Adrenal gland (tissue), 12 donors: Measurements from ENCODE around the gene KDM4C. TPM values are rescaled to one million over a fixed set of nuclear protein-coding genes. Genes with fewer than 3 reads are reported as not detected.

Experiments
- DNase-seq, 7 donors: peaks; one replicate each; pipeline ENCODE4 v3.0.0-alpha.2; 2019 to 2020
- H3K27ac ChIP-seq, 5 donors: fragments of 200-600 bp; sonication (generic) in 4 of 5; 1 replicate in 3 of 5; 2 replicates in 2 of 5; pipeline versions ENCODE4 v1.5.1 to v1.8.0; 2016 to 2020; ENCODE audit warnings: mild to moderate bottlenecking in 1 of 5
- H3K27me3 ChIP-seq: fragments of 200-600 bp; 2 replicates; pipeline ENCODE4 v1.8.0; 2021
- H3K36me3 ChIP-seq, 2 donors: fragments of 200-600 bp; replicated peaks in 1 of 2; 1 replicate in 1 of 2; 2 replicates in 1 of 2; pipeline versions ENCODE4 v1.5.1 to v1.8.0; 2018 to 2022
- H3K4me1 ChIP-seq, 2 donors: fragments of 200-600 bp; replicated peaks in 1 of 2; 1 replicate in 1 of 2; 2 replicates in 1 of 2; pipeline versions ENCODE4 v1.5.1 to v1.8.0; 2018 to 2021
- H3K4me3 ChIP-seq, 4 donors: fragments of 200-600 bp; sonication (generic) in 3 of 4; one replicate each; pipeline ENCODE4 v1.5.1; 2016 to 2018
- H3K9me3 ChIP-seq, 3 donors: fragments of 200-600 bp; sonication (generic) in 1 of 3; replicated peaks in 1 of 3; 1 replicate in 2 of 3; 2 replicates in 1 of 3; pipeline versions ENCODE4 v1.5.1 to v1.8.0; 2016 to 2021
- POLR2A ChIP-seq, 2 donors: fragments of 450-650 bp; IDR thresholded peaks; one replicate each; pipeline ENCODE4 v1.6.1; 2017; ENCODE audit warnings: antibody characterized with exemption in 2 of 2, mild to moderate bottlenecking in 2 of 2, moderate library complexity in 1 of 2
- WGBS, 4 donors: extraction: QIAGEN DNeasy Blood & Tissue Kit in 2 of 4; methylation state at CpG; one replicate each; pipeline versions ENCODE4 v1.1.5 to v1.1.7; 2013 to 2017; 5-methylcytosine and 5-hydroxymethylcytosine counted together
- intact Hi-C, 2 donors: fragments of 100-400 bp; cut with DNase I; formaldehyde crosslinking; loops; one replicate each; pipeline versions ENCODE4 v1.14.1 to v1.15.0; 2022 to 2023
- polyA plus RNA-seq, 3 donors: library from polyadenylated mRNA; stranded (reverse); fragments of 200-250 nt in 2 of 3; fragments of 350-450 nt in 1 of 3; fragmentation: Illumina TruSeq in 1 of 3; extraction: RNeasy Lipid Tissue Mini Kit (QIAGEN cat#74804) in 1 of 3; gene quantifications; one replicate each; pipeline ENCODE4 v1.2.3, GENCODE V29; 2013 to 2014
- total RNA-seq, 9 donors: library from RNA; depleted of rRNA in 4 of 9; stranded (reverse); fragments of >200 nt in 4 of 9; fragments of 120-200 nt in 1 of 9; fragmentation: NEBNext Ultra II Directional in 1 of 9; extraction: Animal tissue kit (Norgen Biotek cat#: 25700) in 1 of 9; gene quantifications; one replicate each; pipeline versions ENCODE4 v1.1.0 to v1.2.4, GENCODE V29; 2013 to 2023
- TF ChIP-seq, protein P1 (sequence below), 6 experiments: fragments of 450-650 bp in 4 of 6; fragments of 200-600 bp in 2 of 6; sonication (generic) in 1 of 6; IDR thresholded peaks; 1 replicate in 5 of 6; 2 replicates in 1 of 6; pipeline versions ENCODE4 v1.5.1 to v1.8.0; 2016 to 2021; ENCODE audit warnings: antibody characterized with exemption in 6 of 6, mild to moderate bottlenecking in 2 of 6, moderate library complexity in 1 of 6
- donor health status: healthy with polysubstance abuse.
- donor health status: Bipolar disorder and iron deficiency.
- donor health status: DM: yes; HTN: yes; CAD: no.
- donor health status: DM: no; HTN: no; CAD: no.
- donor health status: DM: no; HTN: no; CAD: no.
- donor health status: DM: yes; HTN: yes; CAD: no.

Gene KDM4C
- total and polyA plus RNA-seq, 12 donors, result 7.9 to 33.4 (median 23.3) TPM

DNA sequence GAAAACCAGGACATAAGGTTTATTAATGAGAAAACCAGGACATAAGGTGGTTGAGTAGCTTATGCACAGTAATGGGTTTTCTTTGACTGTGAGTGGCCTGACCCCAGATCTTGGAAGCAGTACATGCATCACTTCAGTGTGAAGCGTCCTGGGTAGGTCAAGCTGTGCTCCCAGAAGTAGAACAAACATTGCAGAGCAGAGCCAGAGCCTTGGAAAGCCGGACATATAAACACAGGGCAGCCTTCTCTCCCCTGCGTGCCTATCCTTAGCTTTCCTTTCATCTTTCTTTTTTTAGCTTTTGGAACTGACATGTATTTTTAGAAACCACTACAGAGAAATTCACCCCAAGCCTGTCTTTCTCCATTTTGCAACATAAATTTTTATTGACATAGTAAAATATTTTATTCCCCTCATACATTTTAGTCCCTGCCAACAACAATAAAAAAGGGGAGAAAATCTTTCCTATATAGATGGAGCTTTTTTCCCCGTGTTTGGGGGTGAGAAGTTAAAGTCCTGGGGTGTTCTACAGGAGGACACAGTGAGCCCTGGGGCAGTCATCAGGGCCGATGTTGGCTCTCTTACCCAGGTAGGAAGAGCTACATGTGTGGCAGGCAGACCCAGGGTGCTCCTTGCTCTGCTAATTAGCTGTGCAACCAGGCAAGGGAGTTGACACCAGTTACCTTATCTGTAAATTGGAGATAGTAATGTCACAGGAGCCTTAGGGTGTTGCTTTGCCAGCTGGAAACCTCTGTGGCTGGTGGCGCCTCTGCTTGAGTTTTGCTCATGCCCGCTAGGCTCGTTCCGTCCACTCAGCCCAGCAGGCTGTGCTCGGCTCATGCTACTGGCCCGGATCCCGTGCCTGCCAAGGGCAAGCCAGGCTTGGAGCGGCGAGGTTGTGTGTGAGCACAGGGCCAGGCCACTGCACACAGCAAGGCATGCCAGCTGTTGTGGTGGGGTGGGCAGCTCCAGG, 389.6 kb downstream of the KDM4C start:
- Histone ChIP-seq H3K36me3 (no peaks in the 10 kb centered on the region), H3K27ac (peak overlapping the region in 1 of 5 donors; percentile 41), H3K4me3 (no peak overlapping the region), H3K9me3 (no peaks in the 10 kb centered on the region), H3K27me3 (no peaks in the 10 kb centered on the region), H3K4me1 (peaks cover 0 to 12% of the 10 kb centered on the region in 2 donors)
- TF ChIP-seq, protein P1, sequence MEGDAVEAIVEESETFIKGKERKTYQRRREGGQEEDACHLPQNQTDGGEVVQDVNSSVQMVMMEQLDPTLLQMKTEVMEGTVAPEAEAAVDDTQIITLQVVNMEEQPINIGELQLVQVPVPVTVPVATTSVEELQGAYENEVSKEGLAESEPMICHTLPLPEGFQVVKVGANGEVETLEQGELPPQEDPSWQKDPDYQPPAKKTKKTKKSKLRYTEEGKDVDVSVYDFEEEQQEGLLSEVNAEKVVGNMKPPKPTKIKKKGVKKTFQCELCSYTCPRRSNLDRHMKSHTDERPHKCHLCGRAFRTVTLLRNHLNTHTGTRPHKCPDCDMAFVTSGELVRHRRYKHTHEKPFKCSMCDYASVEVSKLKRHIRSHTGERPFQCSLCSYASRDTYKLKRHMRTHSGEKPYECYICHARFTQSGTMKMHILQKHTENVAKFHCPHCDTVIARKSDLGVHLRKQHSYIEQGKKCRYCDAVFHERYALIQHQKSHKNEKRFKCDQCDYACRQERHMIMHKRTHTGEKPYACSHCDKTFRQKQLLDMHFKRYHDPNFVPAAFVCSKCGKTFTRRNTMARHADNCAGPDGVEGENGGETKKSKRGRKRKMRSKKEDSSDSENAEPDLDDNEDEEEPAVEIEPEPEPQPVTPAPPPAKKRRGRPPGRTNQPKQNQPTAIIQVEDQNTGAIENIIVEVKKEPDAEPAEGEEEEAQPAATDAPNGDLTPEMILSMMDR (IDR thresholded peaks at IDR 0.05), result peak in 2 of 6 experiments; percentile 7 to 13
- TF ChIP-seq POLR2A (IDR thresholded peaks at IDR 0.05), result no peak
- DNase-seq, result peak; percentile 54 to 78 (median 74)
- WGBS, 4 donors, result 48 to 73% (median 58%) methylated on average over 5 to 14 of the region's 14 CpGs
- intact Hi-C loops, result no loop called here

DNA sequence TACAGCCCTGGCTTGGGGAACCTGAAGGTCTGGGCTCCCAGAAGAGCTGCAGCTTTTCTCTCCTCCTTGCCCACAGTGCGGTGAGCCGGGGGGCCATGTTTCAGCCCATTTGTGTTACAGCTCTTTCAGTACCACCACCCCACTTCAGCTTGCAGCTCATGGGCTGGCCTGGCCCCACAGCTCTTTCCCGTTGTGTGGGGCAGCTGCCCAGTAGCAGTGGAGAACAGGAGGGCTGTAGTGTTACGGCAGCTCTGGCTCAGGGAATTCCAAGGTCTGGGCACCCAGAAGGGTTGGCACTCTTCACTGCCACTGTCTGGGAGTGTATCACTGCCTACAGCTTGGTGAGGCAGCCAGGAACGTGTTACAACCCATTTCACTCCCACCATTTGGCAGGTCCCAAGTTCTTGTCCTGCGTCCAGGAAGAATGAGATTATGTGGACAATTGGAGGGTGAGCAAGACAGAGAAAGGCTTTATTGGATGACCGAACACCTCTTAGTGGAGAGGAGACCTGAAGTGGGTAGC, 390.5 kb downstream of the KDM4C start:
- H3K4me1 ChIP-seq, result peaks cover 4 to 17% of the 10 kb centered on the region in 2 donors
- no peaks in the 10 kb centered on the region for H3K27me3 ChIP-seq
- no peaks in the 10 kb centered on the region for H3K36me3 ChIP-seq
- H3K27ac ChIP-seq, result no peak overlapping the region
- DNase-seq, result no peak
- TF ChIP-seq, protein P1 (IDR thresholded peaks at IDR 0.05), result no peak
- no peak for TF ChIP-seq POLR2A (IDR thresholded peaks at IDR 0.05)
- intact Hi-C loops, result no loop called here
- H3K4me3 ChIP-seq, result no peak overlapping the region
- 86 to 100% (median 94%) methylated on average over 5 to 7 of the region's 7 CpGs for WGBS, 4 donors
- H3K9me3 ChIP-seq, result no peaks in the 10 kb centered on the region

DNA sequence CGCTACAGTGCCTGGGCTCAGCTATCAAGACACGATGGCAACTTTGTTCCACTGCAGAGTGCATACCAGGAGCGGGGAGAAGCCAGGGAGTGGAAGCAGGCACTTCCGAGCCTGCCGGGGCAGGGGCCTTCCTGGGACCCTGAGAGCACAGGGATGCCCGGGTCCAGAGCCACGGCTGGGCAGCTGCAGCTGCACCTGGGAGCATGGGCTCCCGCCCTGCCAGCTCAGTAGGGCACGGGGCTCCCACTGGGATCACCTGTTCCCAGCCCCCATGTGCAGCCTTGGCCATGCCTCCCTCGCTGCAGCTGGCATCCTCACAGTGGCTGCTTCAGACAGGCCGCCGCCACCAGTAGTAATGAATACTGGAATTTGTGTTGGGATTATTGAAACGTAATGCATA, 391.5 kb downstream of the KDM4C start:
- no peak for DNase-seq
- 96 to 100% (median 97%) methylated on average over 4 to 13 of the region's 13 CpGs for WGBS, 4 donors
- Histone ChIP-seq H3K27ac (no peak overlapping the region), H3K36me3 (no peaks in the 10 kb centered on the region), H3K4me3 (no peak overlapping the region), H3K27me3 (no peaks in the 10 kb centered on the region), H3K9me3 (no peaks in the 10 kb centered on the region), H3K4me1 (peaks cover 14 to 27% of the 10 kb centered on the region in 2 donors)
- intact Hi-C loops, result no loop called here
- TF ChIP-seq POLR2A (IDR thresholded peaks at IDR 0.05), result no peak
- TF ChIP-seq, protein P1 (IDR thresholded peaks at IDR 0.05), result no peak

DNA sequence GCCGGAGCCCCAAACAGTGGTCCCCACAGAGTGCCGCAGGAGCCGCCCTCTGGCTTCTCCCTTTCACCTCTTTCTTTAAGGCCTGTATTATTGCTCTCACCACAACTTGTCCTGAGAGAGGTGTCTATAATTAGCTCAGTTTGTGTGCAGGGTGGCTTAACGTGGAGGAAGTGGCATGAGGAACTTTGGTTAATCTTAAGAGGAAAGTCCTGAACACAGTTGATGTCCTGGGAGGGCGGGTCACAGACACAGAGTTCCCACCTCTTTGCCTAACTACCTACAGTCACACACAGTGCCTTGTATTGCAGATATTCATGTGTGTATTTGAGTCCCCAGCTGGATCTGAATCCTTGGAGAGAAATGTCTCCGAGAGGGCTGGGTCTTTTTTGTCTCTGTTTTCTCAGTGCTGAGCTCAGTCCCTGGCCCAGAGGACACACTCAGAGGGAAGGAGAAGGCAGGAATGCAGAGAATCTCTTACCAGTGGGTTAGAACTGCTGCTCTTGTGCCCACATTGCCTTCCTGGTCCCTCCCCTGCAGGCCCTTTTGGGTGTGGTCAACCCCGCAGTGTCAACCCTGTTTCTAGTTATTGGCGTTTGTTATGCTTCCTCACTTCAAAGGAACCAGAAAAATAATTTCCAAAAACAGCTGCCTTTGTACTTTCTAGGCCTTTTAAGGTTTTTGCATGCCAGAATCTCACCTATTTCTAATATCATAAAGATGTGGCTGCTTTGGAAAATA, 392.5 kb downstream of the KDM4C start:
- intact Hi-C loops, result no loop called here
- H3K36me3 ChIP-seq, result no peaks in the 10 kb centered on the region
- TF ChIP-seq POLR2A (IDR thresholded peaks at IDR 0.05), result no peak
- TF ChIP-seq, protein P1 (IDR thresholded peaks at IDR 0.05), result no peak
- no peaks in the 10 kb centered on the region for H3K9me3 ChIP-seq
- no peak overlapping the region for H3K27ac ChIP-seq
- WGBS, 4 donors, result 78 to 85% (median 81%) methylated on average over 6 to 8 of the region's 8 CpGs
- peaks cover 19 to 30% of the 10 kb centered on the region in 2 donors for H3K4me1 ChIP-seq
- no peaks in the 10 kb centered on the region for H3K27me3 ChIP-seq
- no peak for DNase-seq
- no peak overlapping the region for H3K4me3 ChIP-seq
